Myocyte (in vitro differentiated cells): ENCODE data around the gene AOX1. TPM values are rescaled to one million over a fixed set of nuclear protein-coding genes. Genes with fewer than 3 reads are reported as not detected.
"Not testable (repeated sequence)": the region's sequence is repeated elsewhere in the genome, so short reads cannot be mapped to it uniquely, and the experiment has no call there.

Source experiments
- DNase-seq: peaks from one replicate; pipeline ENCODE4 v3.0.0-alpha.2; 2012; ENCODE audit warnings: low read depth
- total RNA-seq: library from RNA; depleted of rRNA; stranded (reverse); fragments of >200 nt; gene quantifications from 2 replicates; pipeline ENCODE4 v1.2.3, GENCODE V29; 2014

Gene AOX1
- total RNA-seq, 1 donor from 2014 or later = 5.9 TPM

DNA sequence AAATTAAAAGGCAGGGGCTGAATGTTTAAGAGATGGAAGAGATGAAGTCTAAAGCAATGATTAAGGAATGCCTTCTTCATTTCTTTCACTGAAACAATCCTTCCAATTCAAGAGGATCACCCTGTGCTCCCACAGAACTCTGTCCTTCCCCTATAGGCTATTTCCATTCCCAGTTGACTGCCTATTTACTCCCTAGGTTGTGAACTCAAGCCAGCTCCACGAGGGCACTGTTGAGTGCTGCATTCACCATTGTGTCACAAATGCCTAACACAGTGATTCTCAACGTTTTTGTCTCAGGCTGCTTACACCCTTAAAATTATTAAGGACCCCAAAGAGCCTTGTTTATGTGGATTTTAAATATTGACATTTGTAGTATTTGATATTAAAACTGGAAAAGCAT lies 112.4 kb downstream of the AOX1 start:
- DNase-seq = no peak

DNA sequence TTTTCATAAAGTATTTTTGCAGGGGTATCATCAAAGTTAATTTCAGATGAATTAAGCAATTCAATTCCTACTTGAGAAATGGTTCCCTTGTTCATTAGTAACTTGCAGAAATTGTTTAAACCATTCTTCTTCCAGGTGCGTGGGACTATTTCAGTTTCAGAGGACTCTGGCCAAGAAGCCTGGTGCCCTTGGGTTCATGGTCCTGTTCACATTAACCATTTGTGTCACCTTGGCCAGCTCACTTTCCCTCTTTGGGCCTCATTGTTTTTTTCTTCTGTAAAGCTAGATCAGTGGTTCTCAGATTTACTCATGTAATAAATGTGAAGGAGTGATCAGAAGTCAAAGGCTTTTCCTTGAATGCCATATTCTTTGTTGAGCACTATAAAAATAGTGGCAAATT lies 113.5 kb downstream of the AOX1 start:
- no peak for DNase-seq

DNA sequence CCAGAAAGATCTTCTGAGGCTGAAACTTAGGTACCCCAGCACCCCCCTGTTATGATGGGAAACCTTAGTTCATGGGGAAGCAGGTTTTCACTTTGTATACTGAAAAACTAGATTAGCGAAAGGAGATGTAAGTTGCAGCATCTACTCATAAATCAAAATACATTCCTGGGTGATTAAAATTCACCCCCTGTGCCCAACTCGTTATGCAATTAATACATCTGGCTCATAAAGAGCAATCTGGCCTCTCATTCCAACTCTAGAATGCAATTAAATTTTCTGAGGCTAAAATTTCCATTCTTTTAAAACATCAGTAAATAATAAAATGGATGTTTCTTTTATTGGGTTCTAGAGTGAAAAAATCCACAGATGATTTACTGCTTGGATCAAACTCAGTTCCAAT lies 115.0 kb downstream of the AOX1 start:
- no peak for DNase-seq

DNA sequence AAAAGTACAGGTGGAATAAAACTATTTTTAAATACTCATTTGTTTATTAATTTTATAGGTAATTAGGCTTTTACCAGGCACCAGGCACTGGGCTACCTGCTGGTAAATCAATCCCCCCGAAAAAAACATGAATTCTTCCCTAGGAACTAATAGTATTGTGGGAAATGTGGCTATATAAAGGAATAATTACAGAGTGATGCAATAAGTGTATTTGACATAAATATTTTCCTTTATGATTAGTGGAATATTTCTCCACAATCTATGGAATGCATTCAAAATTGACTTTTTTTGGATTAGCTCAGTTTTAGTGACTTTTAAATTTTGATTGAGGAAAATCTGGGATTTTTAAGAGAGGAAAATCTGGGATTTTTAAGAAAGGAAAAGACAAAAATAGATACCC lies 116.2 kb downstream of the AOX1 start:
- DNase-seq = no peak

GRCh38 chr2:200702646-200703118 lies 116.9 kb downstream of the AOX1 start:
- no peak for DNase-seq

- DNase-seq = peak; percentile 79
These were observed 117.5 kb downstream of the AOX1 start for GRCh38 chr2:200703127-200703925.

DNA sequence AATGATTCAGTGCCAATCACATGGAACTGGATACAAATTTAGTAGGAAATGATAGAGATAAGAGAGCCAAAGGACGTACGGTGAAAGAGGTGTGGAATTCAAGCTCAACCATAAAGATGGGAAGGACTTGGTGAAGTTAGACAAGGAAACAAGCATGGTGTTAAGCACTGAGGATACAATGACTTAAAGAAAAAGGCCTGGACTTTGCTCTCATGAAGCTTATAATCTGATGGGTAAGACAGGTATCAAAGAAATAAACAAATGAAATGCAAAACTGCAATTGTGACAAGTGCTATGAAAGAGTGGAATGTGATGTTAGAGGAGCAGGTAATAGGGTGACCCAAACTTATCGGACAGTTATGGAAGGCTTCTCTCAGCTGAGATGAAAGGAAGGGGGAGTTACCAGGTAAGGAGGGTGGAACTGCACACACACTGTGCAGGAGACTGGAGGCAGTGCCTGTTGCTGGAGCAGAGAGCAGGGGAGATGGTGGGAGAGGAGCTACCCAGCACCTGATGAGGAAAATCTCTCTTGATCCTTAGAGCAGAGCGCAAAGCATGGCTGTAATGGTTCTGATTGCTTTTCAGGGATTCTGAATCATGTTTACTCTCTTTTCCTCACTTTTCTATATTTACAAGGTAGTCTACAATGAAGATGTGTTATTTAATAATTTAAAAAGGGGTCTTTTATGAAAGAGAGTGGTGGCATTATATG lies 118.3 kb downstream of the AOX1 start:
- DNase-seq = no peak

GRCh38 chr2:200705305-200706041 lies 119.7 kb downstream of the AOX1 start:
- peak; percentile 20 for DNase-seq

DNA sequence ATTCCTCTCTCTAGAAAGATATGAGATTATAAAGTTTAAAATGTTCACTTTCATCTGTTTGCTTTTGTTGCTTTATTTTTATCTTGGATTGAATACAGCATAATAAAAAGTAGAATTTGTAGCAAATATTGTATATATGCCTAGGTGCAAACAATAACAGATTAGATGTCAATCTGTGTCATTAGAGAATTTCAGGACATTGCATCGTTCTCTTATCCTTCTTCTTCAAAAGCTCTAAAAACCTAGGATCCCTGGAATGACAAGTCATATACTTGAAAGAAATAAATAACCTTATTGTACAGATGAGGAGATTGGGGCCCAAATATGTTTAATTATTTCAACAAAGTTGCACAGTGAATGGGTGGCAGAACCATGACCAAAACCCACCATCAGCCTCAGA lies 123.1 kb downstream of the AOX1 start:
- no peak for DNase-seq

DNA sequence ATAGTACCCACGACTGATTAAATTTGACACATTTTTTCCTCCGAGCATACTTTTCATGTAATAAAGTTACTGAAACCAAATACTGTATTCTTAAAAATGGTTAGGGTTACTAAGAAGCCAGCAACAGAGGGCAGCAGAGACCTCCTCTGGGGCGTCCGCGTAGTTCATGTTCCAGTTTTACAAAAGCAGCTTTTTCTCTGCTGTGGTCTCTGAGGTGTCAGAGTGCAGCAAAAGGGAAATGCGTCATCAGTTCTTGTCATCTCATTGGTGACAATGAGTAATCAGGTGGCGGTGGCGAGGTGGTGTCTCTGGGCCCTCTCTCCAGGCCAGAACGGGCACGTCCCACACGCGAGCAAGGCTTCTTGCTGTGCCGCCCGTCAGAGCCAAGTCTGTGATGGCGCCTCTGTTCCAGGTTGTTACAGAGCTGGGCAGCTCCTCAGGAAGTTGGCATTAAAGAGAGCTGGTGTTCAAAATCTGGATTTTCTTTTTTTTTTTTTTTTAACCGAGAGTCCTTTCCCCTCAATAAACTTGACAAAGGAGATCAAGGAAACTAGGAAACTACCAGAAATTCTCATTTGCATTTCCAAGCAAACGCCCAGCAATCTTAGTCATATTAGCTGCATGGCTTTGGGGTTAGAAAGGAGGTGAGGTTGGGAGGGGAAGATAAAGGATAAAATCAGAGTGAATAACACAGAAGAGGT lies 127.3 kb downstream of the AOX1 start:
- DNase-seq = peak; percentile 95

DNA sequence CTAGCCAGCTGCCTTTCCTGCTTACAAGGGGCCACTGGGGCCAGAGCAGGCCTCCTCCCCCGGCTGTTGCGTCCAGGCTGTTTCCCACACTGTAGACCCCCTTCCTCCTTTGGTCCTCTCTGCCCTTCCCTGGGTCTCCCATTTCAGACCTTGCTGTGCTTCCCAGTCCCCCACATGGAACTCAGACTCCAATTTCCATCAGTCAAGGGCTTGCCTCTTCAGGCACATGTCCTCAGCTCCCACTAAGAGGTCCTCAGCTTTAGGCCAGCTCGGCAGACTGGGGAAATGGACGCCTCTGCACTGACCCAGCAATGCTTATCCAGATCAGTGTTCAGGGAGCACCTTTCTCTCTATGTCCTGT lies 127.9 kb downstream of the AOX1 start:
- DNase-seq = no peak

GRCh38 chr2:200715014-200715413 lies 129.2 kb downstream of the AOX1 start:
- DNase-seq = not testable (repeated sequence)

GRCh38 chr2:200716386-200716785 lies 130.6 kb downstream of the AOX1 start:
- no peak for DNase-seq

Other genes starting within 250 kb of the AOX1 start
- gene KCTD18, start 75.9 kb upstream of the AOX1 start, total RNA-seq = 14.4 and 20.1 TPM in 2 replicates
- gene SGO2, start 59.8 kb upstream of the AOX1 start, total RNA-seq = 3.1 and 7.9 TPM in 2 replicates
- gene BZW1, start 225.9 kb downstream of the AOX1 start, total RNA-seq = 222 and 358 TPM in 2 replicates